Cardiac septum (tissue), 1 donor: ENCODE results near the gene CHIT1. TPM values are rescaled to one million over a fixed set of nuclear protein-coding genes. Genes with fewer than 3 reads are reported as not detected.

Source experiments
- DNase-seq: peaks from one replicate; pipeline ENCODE4 v3.0.0-alpha.2; 2020; ENCODE audit warnings: low spot score
- intact Hi-C: fragments of 100-400 bp; cut with DNase I; formaldehyde crosslinking; loops from one replicate; pipeline ENCODE4 v1.14.0; 2022
- long read RNA-seq: library from polyadenylated mRNA; unstranded; transcript quantifications from one replicate; pipeline ENCODE4 v2.0.0, GENCODE V29; 2021
- total RNA-seq: library from RNA; stranded (reverse); fragmentation: NEBNext Ultra II Directional; extraction: Animal tissue kit (Norgen Biotek cat#: 25700); gene quantifications from one replicate; pipeline ENCODE4 v1.2.1, GENCODE V29; 2021
- donor health status: DM: no; HTN: no; CAD: no.

The CHIT1 gene
- not detected for total RNA-seq
- long read RNA-seq = 0 reads

DNA sequence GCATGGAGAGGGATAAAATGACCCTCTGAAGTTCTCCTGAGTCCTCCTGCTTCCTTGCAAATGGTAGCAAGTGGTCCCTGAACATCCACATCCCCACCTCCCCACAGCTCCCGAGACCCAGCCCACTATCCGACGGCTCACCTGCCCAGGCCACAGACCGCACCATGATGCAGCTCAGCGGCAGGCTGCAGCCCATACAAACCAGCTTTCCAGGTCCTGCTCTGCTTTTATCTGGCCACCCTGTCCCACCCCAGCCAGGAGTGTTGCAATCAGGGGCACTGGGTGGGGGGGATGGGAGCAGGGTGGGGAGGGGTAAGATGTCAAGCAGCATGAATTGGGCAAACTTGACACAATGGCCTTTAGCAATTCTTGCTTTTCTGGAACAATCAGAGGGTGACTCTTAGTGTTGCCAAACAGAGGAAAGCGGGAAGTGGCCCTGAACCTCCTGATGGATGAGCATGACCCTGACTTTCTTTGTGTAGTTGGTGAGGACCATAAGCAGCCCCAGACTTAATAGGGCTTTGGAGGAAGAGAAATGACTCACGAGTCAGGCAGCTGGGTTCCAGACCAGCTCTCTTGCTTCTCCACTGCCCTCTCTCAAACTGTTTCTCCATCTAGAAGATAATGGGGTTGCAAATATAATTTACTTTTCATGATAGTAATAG, at the start of gene CHIT1:
Gene CHIT1 (minus strand): TSS at position 203 of the 665 bp plus-strand sequence. CDS start 37 bp downstream, at position 166.
- intact Hi-C loops = no loop called here

GRCh38 chr1:203278885-203279406, 49.5 kb upstream of the CHIT1 start:
- no peak for DNase-seq
- intact Hi-C loops = loop anchor here (1.0 kb wide), 3 partner anchors 11 to 48 kb away; no protein-coding TSS in a partner anchor

More for the DNA sequence above, at the start of gene CHIT1:
- DNase-seq = no peak

DNA sequence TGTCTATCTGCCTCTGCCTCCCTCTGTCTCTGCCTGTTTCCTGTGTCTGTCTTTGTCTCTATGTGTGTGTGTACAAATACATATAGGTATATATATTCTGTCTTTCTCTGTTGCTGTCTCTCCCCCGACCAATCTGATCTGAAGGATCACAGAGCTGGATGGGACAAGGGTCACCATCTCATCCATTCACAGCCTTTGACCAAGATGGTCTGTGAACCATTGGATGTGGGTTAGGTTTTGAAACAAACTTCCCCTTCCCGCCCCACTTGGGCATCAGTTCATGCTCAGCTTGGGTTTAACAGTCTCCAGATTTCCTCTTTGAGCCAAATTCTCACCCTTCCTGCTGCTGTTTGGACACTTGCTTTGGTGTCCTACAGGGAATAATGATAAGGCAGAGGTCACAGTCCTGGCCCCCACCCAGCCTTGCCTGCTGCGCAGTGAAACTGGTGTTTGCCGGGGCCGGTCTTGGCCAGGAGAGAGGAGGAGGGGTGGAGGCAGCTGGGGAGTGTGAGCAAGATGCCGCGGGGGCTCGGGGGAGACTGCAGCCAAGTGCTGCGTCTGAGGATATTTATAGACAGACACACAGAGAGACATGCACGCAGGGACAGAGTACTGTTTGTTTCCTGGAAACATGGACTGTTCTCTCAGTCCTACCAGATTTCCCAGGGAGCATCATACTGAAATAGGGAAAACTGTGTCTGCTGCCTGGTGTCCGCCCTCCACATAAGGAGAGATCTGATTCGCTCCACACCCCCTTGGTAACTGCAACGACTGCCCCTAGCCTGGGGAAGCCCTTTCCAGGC, 48.8 kb upstream of the CHIT1 start:
- DNase-seq = peak; percentile 96
- intact Hi-C loops = loop anchor here (1.0 kb wide), 3 partner anchors 12 to 49 kb away; no protein-coding TSS in a partner anchor

- peak; percentile 64 for DNase-seq
- intact Hi-C loops = no loop called here
These were observed 47.6 kb upstream of the CHIT1 start for GRCh38 chr1:203276916-203277545.

- intact Hi-C loops = no loop called here
- no peak for DNase-seq
These were observed 46.9 kb upstream of the CHIT1 start for GRCh38 chr1:203276408-203276807.

DNA sequence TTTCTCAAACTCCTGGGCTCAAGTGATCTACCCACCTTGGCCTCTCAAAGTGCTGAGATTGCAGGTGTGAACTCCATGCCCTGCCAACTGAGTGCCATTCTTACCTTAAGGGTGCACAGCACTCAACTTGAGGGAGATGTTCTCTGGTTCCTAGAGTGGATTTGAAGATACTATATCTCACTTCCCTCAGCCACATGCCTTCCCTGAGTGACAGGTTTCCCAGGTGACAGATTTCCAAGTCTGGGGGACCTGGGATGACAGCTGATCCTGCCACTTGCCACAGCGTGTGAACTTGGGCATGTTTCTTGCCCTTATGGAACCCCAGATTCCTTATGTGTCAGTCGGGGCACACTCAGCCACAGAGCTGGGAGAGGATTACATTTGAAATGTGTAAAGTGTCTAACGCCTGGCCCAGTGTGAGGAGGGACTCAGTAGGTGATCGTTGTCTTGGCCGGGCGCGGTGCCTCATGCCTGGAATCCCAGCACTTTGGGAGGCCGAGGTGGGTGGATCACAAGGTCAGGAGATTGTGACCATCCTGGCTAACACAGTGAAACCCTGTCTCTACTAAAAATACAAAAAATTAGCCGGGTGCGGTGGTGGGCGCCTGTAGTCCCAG, 46.3 kb upstream of the CHIT1 start:
- no peak for DNase-seq
- intact Hi-C loops = no loop called here

- DNase-seq = no peak
- intact Hi-C loops = no loop called here
These were observed 45.3 kb upstream of the CHIT1 start for GRCh38 chr1:203274603-203275381.

- intact Hi-C loops = loop anchor here (1.0 to 2.0 kb wide), 6 partner anchors 17 to 213 kb away; no protein-coding TSS in a partner anchor
- DNase-seq = peak; percentile 89
These were observed 44.6 kb upstream of the CHIT1 start for GRCh38 chr1:203273869-203274602.

GRCh38 chr1:203273206-203273868, 43.9 kb upstream of the CHIT1 start:
- peak; percentile 95 for DNase-seq
- intact Hi-C loops = loop anchor here (1.0 to 2.0 kb wide), 6 partner anchors 17 to 213 kb away; no protein-coding TSS in a partner anchor

- DNase-seq = peak; percentile 67
- intact Hi-C loops = loop anchor here (1.0 to 2.0 kb wide), 6 partner anchors 18 to 214 kb away; no protein-coding TSS in a partner anchor
These were observed 43.2 kb upstream of the CHIT1 start for GRCh38 chr1:203272633-203273205.

GRCh38 chr1:203271962-203272632, 42.6 kb upstream of the CHIT1 start:
- peak; percentile 56 for DNase-seq
- intact Hi-C loops = loop anchor here (2.0 kb wide), 3 partner anchors 19 to 215 kb away; no protein-coding TSS in a partner anchor

DNA sequence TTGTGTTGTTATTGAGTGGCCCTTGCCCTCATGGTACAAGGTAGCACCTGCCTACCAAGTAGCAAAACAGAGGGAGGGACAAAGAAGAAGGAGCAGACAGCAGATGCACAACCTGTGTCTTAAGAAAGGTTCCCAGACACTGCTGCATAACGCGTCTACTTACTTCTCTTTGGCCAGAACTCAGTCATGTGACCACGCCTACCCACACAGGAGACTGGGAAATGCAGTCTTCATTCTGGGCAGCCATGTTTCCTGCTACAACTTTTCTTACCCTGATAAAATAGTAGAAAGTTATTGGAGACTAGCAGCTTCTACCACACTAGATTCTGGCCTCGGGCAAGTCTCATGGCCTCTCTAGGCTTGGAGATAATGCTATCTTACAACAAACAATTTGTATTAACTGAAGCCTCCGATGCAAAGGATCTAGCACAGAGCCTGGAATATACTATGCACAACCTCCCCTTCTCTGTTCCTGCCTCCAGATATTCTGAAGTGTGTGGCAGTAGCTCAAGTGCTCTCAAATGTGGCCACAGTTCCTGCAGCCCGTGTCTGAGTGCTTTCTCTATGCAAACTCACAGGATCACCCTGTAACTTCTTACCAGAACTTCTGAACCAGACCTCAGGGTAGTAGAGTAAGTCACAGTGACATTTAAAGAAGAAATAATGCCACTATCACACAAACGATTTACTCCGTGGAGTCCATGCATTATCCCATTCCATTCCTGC, 41.7 kb upstream of the CHIT1 start:
- DNase-seq = no peak
- intact Hi-C loops = no loop called here

- no peak for DNase-seq
- intact Hi-C loops = no loop called here
These were observed 41.0 kb upstream of the CHIT1 start for GRCh38 chr1:203270448-203270847.

GRCh38 chr1:203269654-203270020, 40.2 kb upstream of the CHIT1 start:
- no peak for DNase-seq
- intact Hi-C loops = loop anchor here (2.0 to 5.0 kb wide), 2 partner anchors 231 to 1143 kb away; partner anchors contain the start of gene PPP1R15B

DNA sequence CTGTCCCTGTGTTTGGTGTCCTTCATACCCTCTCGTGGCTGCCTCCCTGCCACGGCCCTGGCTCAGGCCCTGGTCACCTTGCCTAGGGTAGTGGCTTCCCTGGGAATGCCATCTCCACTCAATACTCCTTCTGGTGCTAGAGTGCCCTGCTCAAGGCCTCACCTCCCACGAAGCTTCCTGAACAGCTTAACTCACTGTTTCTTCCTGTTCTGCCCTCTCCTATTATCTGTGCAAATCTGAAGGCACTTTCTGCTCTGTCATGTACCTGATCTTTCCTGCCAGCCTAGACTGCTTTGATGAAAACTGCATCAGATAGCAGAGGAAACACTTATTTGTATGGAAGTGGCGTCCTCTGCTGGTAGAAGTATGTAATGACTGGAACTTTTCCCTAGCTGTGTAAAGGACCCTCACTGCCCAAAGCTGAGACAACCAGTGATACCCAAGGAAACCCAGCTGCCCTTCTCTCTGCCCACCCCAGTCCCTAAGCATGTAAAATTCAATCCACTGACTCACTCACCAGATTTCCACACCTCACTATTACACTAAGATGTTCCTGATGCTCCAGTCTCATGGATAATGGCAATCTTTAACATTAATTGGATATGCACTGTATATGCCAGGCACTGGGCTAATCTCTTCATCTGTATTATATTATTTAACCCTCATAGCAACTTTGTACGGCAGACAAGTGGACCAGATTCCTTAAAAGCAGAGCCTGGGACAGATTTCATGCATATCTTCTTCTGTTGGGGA, 39.6 kb upstream of the CHIT1 start:
- intact Hi-C loops = loop anchor here (2.0 to 5.0 kb wide), 2 partner anchors 230 to 1143 kb away; partner anchors contain the start of gene PPP1R15B

More for the DNA sequence above, 39.6 kb upstream of the CHIT1 start:
- DNase-seq = no peak
